Left lung (tissue), 10 donors: ENCODE measurements around the gene RASGRP1. TPM values are rescaled to one million over a fixed set of nuclear protein-coding genes. Genes with fewer than 3 reads are reported as not detected.
A peak's percentile ranks its signal among the peaks of the same experiment; 100 is the strongest.

ENCODE experiments used
- ATAC-seq: fragments of 200-7000 bp; cut with Tn5 transposase; one replicate; pipeline ENCODE4 v1.9.1; 2020; ENCODE audit warnings: moderate library complexity
- DNase-seq, 4 donors: peaks; one replicate each; pipeline ENCODE4 v3.0.0-alpha.2; 2013 to 2020
- H3K27ac ChIP-seq, 2 donors: fragments of 200-600 bp; sonication (generic) in 1 of 2; one replicate each; pipeline versions ENCODE4 v1.5.0 to v1.8.0; 2020 to 2021
- H3K27me3 ChIP-seq, 2 donors: fragments of 200-600 bp; sonication (generic) in 1 of 2; one replicate each; pipeline versions ENCODE4 v1.5.0 to v1.8.0; 2020 to 2021
- H3K36me3 ChIP-seq, 2 donors: fragments of 200-600 bp; sonication (generic) in 1 of 2; one replicate each; pipeline versions ENCODE4 v1.5.0 to v1.8.0; 2020 to 2021
- H3K4me1 ChIP-seq, 2 donors: fragments of 200-600 bp; one replicate each; pipeline ENCODE4 v1.8.0; 2021
- H3K4me3 ChIP-seq, 2 donors: fragments of 200-600 bp; sonication (generic) in 1 of 2; one replicate each; pipeline versions ENCODE4 v1.5.0 to v1.8.0; 2020 to 2021; ENCODE audit warnings: mild to moderate bottlenecking in 1 of 2
- H3K9me3 ChIP-seq, 2 donors: fragments of 200-600 bp; sonication (generic) in 1 of 2; one replicate each; pipeline versions ENCODE4 v1.5.0 to v1.8.0; 2020 to 2021
- intact Hi-C, 2 donors: fragments of 100-400 bp; cut with DNase I; formaldehyde crosslinking; loops; one replicate each; pipeline versions ENCODE4 v1.11.2 to v1.14.2; 2022
- polyA plus RNA-seq, 6 donors: library from polyadenylated mRNA; unstranded; fragments of 120-200 nt; gene quantifications; one replicate each; pipeline ENCODE4 v1.2.1, GENCODE V29; 2013; ENCODE audit not compliant: insufficient read length in 6 of 6
- total RNA-seq, 2 donors: library from RNA; stranded (reverse); fragmentation: NEBNext Ultra II Directional; extraction: Animal tissue kit (Norgen Biotek cat#: 25700); gene quantifications; one replicate each; pipeline ENCODE4 v1.2.1, GENCODE V29; 2021
- TF ChIP-seq, protein P1 (sequence below), 2 donors: fragments of 200-600 bp; sonication (generic) in 1 of 2; IDR thresholded peaks; one replicate each; pipeline versions ENCODE4 v1.5.0 to v1.8.0; 2021; ENCODE audit warnings: antibody characterized with exemption in 2 of 2
- donor health status: DM: no; HTN: yes; CAD: no.
- donor health status: DM: no; HTN: no; CAD: no.

RASGRP1 gene
- total and polyA plus RNA-seq, 8 donors: 1.2 to 19.2 (median 1.4) TPM

DNA sequence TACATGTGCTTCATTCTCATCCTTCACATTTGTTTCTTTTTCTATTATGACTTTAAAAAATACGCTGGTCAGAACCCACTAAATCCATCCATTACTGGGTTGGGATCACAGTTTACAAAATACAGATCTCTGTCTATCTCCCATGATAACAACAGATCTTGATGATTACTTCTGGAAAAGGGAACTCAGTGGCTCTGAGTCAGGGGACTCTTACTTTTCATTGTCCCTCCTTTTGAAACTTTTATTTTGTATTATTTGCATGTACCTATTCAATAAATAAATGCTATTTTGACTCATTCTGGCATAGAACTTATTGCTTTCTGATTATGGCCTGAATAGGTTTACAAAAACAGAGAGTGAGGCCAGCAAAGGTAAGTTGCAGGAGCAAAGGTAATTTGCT is 11.6 kb upstream of the RASGRP1 start:
- ATAC-seq (no peak), DNase-seq (no peak)
- TF ChIP-seq, protein P1, sequence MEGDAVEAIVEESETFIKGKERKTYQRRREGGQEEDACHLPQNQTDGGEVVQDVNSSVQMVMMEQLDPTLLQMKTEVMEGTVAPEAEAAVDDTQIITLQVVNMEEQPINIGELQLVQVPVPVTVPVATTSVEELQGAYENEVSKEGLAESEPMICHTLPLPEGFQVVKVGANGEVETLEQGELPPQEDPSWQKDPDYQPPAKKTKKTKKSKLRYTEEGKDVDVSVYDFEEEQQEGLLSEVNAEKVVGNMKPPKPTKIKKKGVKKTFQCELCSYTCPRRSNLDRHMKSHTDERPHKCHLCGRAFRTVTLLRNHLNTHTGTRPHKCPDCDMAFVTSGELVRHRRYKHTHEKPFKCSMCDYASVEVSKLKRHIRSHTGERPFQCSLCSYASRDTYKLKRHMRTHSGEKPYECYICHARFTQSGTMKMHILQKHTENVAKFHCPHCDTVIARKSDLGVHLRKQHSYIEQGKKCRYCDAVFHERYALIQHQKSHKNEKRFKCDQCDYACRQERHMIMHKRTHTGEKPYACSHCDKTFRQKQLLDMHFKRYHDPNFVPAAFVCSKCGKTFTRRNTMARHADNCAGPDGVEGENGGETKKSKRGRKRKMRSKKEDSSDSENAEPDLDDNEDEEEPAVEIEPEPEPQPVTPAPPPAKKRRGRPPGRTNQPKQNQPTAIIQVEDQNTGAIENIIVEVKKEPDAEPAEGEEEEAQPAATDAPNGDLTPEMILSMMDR (IDR thresholded peaks at IDR 0.05): no peak
- no peaks in the 10 kb centered on the region for H3K36me3 ChIP-seq
- H3K4me1 ChIP-seq: no peaks in the 10 kb centered on the region
- peaks cover 0 to 6% of the 10 kb centered on the region in 2 donors for H3K27me3 ChIP-seq
- intact Hi-C loops: no loop called here
- H3K9me3 ChIP-seq: no peaks in the 10 kb centered on the region
- no peak overlapping the region for H3K4me3 ChIP-seq
- no peak overlapping the region for H3K27ac ChIP-seq

DNA sequence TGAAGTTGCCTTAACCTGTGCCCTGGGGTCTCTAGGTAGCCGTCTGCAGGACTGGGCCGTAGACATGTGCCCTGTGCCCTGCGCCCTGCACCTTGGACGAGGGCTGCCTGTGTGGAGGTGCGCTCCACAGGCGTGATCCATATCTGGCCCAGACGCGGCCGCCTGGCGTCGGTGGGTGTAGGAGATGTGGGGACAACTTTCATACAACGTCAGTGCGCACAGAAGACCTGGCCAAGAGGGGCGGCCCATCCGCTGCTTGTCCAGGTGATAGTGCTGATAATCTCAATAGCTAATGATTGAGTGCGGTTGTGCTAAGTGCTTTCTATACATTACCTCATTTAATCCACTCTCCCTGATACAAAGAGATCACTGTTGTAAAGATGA is 665 bp upstream of the RASGRP1 start:
- intact Hi-C loops: loop anchor here in 1 of 2 donors (10.0 kb wide), 2 partner anchors 90 to 120 kb away; no protein-coding TSS in a partner anchor

DNA sequence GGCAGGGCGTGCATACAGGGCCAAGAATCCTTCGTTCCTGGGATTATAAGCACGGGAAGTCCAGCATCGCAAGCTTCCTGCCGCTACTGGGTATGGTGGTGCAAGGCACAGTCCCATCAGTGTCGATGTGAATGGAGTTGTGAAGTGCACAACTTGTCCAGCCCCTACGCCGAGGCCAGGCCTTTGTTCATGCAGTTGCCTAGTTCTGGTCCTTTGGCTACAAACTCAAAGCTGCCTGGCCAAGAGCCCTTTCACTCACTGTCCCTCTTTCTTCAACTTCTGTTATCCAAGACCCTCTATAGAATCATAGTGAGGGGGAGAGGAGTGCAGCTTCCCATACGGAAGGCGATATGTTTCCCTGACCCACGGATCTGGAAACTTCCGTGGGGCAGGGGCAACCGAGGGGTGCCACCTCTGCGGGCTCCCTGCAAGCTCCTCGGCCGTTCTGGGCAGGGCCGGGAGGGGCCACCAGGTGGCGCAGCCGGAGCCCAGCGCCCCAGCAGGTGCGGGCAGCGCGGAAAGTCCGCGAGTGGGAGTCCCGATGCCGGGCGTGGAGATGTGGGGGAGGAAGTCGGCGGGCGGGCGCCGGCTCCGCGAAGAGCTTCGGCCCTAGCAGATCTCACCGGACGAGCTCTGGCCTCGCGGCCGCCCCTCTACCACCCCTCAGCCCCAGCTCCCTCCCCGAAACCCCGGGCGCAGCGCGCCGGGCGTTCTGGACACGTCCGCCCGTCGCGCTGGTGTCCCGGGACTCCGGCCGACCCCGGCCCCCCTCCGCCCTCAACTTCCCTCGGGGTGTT is 693 bp downstream of the RASGRP1 start:
- peak overlapping the region; percentile 53 to 63 for H3K4me3 ChIP-seq
- peaks cover 7 to 34% of the 10 kb centered on the region in 2 donors for H3K27me3 ChIP-seq
- TF ChIP-seq, protein P1 (IDR thresholded peaks at IDR 0.05): peak; percentile 73 to 92
- peaks cover 0 to 21% of the 10 kb centered on the region in 2 donors for H3K4me1 ChIP-seq
- no peaks in the 10 kb centered on the region for H3K36me3 ChIP-seq
- intact Hi-C loops: loop anchor here in 1 of 2 donors (10.0 kb wide), 2 partner anchors 91 to 121 kb away; no protein-coding TSS in a partner anchor
- DNase-seq: peak; percentile 53 to 95 (median 68)
- peak overlapping the region; percentile 47 to 70 for H3K27ac ChIP-seq
- no peaks in the 10 kb centered on the region for H3K9me3 ChIP-seq
- ATAC-seq: peak; percentile 96

More for the DNA sequence above, 665 bp upstream of the RASGRP1 start:
- Histone ChIP-seq H3K4me1 (peaks cover 0 to 16% of the 10 kb centered on the region in 2 donors), H3K9me3 (no peaks in the 10 kb centered on the region), H3K36me3 (no peaks in the 10 kb centered on the region), H3K27me3 (peaks cover 7 to 34% of the 10 kb centered on the region in 2 donors), H3K27ac (no peak overlapping the region), H3K4me3 (peak overlapping the region in 1 of 2 donors; percentile 63)
- ATAC-seq (no peak), DNase-seq (no peak)
- TF ChIP-seq, protein P1 (IDR thresholded peaks at IDR 0.05): no peak

DNA sequence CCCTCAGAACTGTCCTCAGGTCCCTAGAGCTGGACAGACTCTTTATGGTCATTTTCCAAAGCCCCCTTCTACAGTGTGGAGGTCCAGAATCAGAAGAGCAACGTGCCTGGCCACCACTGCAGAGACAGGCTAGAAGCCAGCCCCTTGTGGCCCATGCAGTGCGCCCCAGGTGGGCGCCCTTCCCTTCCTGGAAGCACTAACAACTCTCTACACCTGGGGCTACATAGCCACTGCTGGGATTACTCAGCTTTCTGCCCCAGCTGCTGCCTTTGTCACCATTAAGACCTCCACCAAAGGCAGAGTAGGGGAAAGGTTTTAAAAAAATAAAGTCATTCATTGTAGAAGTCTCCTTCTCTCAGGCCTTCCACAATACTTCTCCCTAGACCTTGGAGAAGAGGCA is 2.3 kb downstream of the RASGRP1 start:
- H3K9me3 ChIP-seq: no peaks in the 10 kb centered on the region
- H3K36me3 ChIP-seq: no peaks in the 10 kb centered on the region
- H3K4me1 ChIP-seq: peaks cover 0 to 23% of the 10 kb centered on the region in 2 donors
- TF ChIP-seq, protein P1 (IDR thresholded peaks at IDR 0.05): no peak
- intact Hi-C loops: loop anchor here in 1 of 2 donors (10.0 kb wide), 2 partner anchors 93 to 123 kb away; no protein-coding TSS in a partner anchor
- DNase-seq (no peak), ATAC-seq (no peak)
- H3K27ac ChIP-seq: no peak overlapping the region
- peaks cover 7 to 33% of the 10 kb centered on the region in 2 donors for H3K27me3 ChIP-seq
- no peak overlapping the region for H3K4me3 ChIP-seq

DNA sequence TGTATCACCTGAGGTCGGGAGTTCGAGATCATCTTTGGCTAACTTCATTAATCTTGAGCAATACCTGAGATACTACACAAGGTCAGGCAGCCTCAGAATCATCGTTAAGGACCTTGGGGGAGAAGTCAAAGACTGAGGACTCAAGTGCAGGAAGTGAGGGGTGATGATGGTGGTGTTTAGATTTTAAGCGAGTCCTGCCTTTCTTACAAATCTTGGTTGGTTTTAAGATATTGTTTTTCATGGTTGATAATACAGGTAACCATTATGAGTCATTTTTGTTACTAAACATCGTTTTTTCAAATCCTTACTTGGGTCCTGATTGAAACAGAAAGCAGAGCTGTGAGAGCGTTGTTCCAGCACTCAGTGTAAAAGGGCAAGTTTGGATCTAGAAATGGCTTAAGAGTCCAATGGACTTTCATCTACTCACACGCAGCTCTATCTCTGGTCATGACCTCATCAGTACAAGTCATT is 4.1 kb downstream of the RASGRP1 start:
- Histone ChIP-seq H3K4me1 (peaks cover 0 to 23% of the 10 kb centered on the region in 2 donors), H3K9me3 (no peaks in the 10 kb centered on the region), H3K27ac (no peak overlapping the region), H3K36me3 (no peaks in the 10 kb centered on the region), H3K4me3 (no peak overlapping the region), H3K27me3 (peaks cover 7 to 21% of the 10 kb centered on the region in 2 donors)
- no peak for DNase-seq
- intact Hi-C loops: loop anchor here in 1 of 2 donors (10.0 kb wide), 2 partner anchors 94 to 124 kb away; no protein-coding TSS in a partner anchor
- TF ChIP-seq, protein P1 (IDR thresholded peaks at IDR 0.05): no peak
- ATAC-seq: no peak
